Smooth muscle cell (in vitro differentiated cells): ENCODE data around the gene ARID1B. TPM values are rescaled to one million over a fixed set of nuclear protein-coding genes. Genes with fewer than 3 reads are reported as not detected.

Experiments used
- DNase-seq: peaks from one replicate; lab custom pipeline; 2025; ENCODE audit not compliant: unreplicated experiment; lab: John Stamatoyannopoulos, UW
- H2AFZ ChIP-seq: fragments of 200-600 bp; sonication (generic); 2 replicates; pipeline ENCODE4 v1.6.0; 2016; ENCODE audit warnings: antibody characterized with exemption, low read depth, mild to moderate bottlenecking
- H3F3A ChIP-seq: fragments of 200-600 bp; sonication (generic); 2 replicates; pipeline ENCODE4 v1.6.0; 2017; ENCODE audit warnings: antibody characterized with exemption, low read depth
- H3K27ac ChIP-seq: fragments of 200-600 bp; sonication (generic); 2 replicates; pipeline ENCODE4 v1.5.1; 2016; ENCODE audit warnings: low read depth, mild to moderate bottlenecking
- H3K27me3 ChIP-seq: fragments of 200-600 bp; sonication (generic); 2 replicates; pipeline ENCODE4 v1.6.1; 2016; ENCODE audit warnings: low read depth, mild to moderate bottlenecking
- H3K36me3 ChIP-seq: fragments of 200-600 bp; sonication (generic); 2 replicates; pipeline ENCODE4 v1.5.1; 2016; ENCODE audit warnings: low read depth
- H3K4me1 ChIP-seq: fragments of 200-600 bp; sonication (generic); 2 replicates; pipeline ENCODE4 v1.5.1; 2016; ENCODE audit warnings: low read depth
- H3K4me2 ChIP-seq: fragments of 200-600 bp; sonication (generic); 2 replicates; pipeline ENCODE4 v1.6.0; 2016; ENCODE audit warnings: mild to moderate bottlenecking
- H3K4me3 ChIP-seq: fragments of 200-600 bp; sonication (generic); 2 replicates; pipeline ENCODE4 v1.5.1; 2016; ENCODE audit warnings: mild to moderate bottlenecking
- H3K79me2 ChIP-seq: fragments of 200-600 bp; sonication (generic); 2 replicates; pipeline ENCODE4 v1.6.0; 2016; ENCODE audit warnings: low read depth, mild to moderate bottlenecking
- H3K9ac ChIP-seq: fragments of 200-600 bp; sonication (generic); 2 replicates; pipeline ENCODE4 v1.6.0; 2016; ENCODE audit warnings: low read depth
- H3K9me3 ChIP-seq: fragments of 200-600 bp; sonication (generic); replicated peaks from 2 replicates; pipeline ENCODE4 v1.5.1; 2016; ENCODE audit warnings: low read depth
- H4K20me1 ChIP-seq: fragments of 200-600 bp; sonication (generic); 2 replicates; pipeline ENCODE4 v1.6.0; 2016; ENCODE audit warnings: low read depth
- WGBS: methylation state at CpG from one replicate; pipeline ENCODE4 v1.1.7; 2016; ENCODE audit warnings: low lambda C conversion rate; 5-methylcytosine and 5-hydroxymethylcytosine counted together
- polyA plus RNA-seq: library from polyadenylated mRNA; unstranded; fragments of >200 nt; fragmentation: Nextera tagmentation; extraction: Ambion mirVana; gene quantifications from 2 replicates; pipeline ENCODE4 v1.2.1, GENCODE V29; 2016
- total RNA-seq: library from RNA; depleted of rRNA; stranded (reverse); fragments of >200 nt; gene quantifications from 2 replicates; pipeline ENCODE4 v1.2.3, GENCODE V29; 2014
- TF ChIP-seq, protein P1 (sequence below): fragments of 200-600 bp; sonication (generic); IDR thresholded peaks from 2 replicates; pipeline ENCODE4 v1.5.1; 2017; ENCODE audit warnings: borderline replicate concordance, mild to moderate bottlenecking, antibody characterized with exemption; ENCODE audit not compliant: insufficient read depth, poor library complexity, severe bottlenecking

ARID1B gene
- total and polyA plus RNA-seq, 2 experiments from 2014 or later: 30.1 to 65.4 TPM

DNA sequence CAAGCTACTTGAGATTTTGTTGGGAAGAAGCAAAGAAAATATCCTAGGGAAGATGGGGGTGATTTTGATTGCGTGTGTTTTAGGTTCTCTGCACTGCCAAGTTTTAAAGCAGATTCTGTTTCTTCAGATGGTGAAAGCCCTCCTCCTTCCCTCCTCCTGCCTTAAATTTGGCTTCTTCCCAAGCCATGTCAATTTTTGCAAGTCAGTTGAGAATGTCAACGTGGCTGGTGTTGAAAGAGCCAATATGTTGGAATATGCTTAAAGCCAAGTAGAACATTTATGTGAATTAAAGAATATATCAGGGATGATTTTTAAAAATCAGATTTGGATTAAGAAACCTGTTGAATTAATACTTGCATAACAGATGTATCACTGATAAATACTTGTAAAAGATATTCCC, 270.8 kb downstream of the ARID1B start:
- Histone ChIP-seq H3K4me2 (no peak overlapping the region), H3K9ac (no peak overlapping the region), H4K20me1 (peaks cover 38% of the 10 kb centered on the region), H3K27me3 (no peaks in the 10 kb centered on the region), H3F3A (no peaks in the 10 kb centered on the region), H3K9me3 (no peaks in the 10 kb centered on the region), H3K4me3 (no peak overlapping the region), H3K27ac (no peak overlapping the region), H3K36me3 (no peaks in the 10 kb centered on the region), H3K79me2 (peaks cover 64% of the 10 kb centered on the region), H3K4me1 (peaks cover 2% of the 10 kb centered on the region), H2AFZ (no peak overlapping the region)
- TF ChIP-seq, protein P1, sequence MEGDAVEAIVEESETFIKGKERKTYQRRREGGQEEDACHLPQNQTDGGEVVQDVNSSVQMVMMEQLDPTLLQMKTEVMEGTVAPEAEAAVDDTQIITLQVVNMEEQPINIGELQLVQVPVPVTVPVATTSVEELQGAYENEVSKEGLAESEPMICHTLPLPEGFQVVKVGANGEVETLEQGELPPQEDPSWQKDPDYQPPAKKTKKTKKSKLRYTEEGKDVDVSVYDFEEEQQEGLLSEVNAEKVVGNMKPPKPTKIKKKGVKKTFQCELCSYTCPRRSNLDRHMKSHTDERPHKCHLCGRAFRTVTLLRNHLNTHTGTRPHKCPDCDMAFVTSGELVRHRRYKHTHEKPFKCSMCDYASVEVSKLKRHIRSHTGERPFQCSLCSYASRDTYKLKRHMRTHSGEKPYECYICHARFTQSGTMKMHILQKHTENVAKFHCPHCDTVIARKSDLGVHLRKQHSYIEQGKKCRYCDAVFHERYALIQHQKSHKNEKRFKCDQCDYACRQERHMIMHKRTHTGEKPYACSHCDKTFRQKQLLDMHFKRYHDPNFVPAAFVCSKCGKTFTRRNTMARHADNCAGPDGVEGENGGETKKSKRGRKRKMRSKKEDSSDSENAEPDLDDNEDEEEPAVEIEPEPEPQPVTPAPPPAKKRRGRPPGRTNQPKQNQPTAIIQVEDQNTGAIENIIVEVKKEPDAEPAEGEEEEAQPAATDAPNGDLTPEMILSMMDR: no peak
- 88% methylated on average over 2 of the region's 2 CpGs for WGBS
- no peak for DNase-seq

DNA sequence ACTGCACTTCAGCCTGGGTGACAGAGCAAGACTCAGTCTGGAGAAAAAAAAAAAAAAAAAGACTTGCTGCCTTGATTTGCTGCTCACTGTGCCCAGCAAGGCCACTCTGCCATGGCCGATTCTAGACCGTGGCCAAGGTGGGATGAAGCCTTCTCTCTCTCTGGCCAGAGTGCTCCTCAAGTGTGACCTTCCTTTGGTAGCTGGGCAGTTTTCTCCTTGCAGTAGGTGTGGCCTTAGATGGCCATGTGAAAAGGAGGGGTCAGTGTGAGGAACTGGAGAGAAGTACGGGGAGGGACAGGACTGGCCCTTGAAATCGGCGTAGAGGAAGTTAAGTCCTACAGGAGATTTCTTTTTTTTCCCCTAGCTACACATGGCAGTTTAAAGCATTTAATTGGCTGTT, 272.0 kb downstream of the ARID1B start:
- peaks cover 61% of the 10 kb centered on the region for H3K79me2 ChIP-seq
- H3K36me3 ChIP-seq: no peaks in the 10 kb centered on the region
- TF ChIP-seq, protein P1: no peak
- H3K27ac ChIP-seq: no peak overlapping the region
- H3K9me3 ChIP-seq: no peaks in the 10 kb centered on the region
- no peak overlapping the region for H3K4me3 ChIP-seq
- H2AFZ ChIP-seq: no peak overlapping the region
- H3F3A ChIP-seq: no peaks in the 10 kb centered on the region
- H3K4me1 ChIP-seq: peaks cover 2% of the 10 kb centered on the region
- H4K20me1 ChIP-seq: peaks cover 50% of the 10 kb centered on the region
- H3K27me3 ChIP-seq: no peaks in the 10 kb centered on the region
- H3K4me2 ChIP-seq: no peak overlapping the region
- H3K9ac ChIP-seq: no peak overlapping the region
- no peak for DNase-seq
- 100% methylated on average over 5 of the region's 5 CpGs for WGBS

DNA sequence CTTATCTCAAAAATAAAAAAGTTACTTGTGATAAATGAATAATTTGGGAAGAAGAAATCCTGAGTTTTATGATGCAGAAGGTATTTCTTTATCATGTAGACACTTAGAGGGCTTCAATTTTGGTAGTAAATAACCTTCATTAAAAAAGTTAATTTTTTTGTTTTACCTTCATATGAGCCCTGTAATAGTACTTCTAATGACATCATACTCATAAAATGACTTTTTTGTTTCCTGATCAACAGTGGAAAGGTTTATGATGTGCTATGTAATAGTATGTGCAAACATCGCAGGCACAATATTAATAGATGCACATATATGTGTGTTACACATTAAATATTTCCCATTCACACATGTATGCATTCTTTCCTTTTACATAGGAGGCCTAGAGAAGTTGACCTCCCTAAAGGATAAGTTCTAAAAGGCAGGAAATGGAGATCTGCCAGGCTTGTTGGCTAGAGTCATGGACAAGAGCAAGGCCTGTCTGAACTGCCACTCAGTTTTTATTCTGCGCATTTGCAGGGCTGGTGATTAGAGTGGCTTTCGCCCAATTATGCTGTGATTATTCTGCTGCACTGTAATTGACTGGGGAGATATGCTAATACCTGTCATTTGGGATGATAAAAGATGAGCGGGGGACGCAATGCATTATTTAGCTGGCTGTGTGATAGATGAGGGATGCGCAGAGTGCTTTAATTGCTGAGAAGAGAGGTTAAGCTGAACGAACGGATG, 273.5 kb downstream of the ARID1B start:
- Histone ChIP-seq H3K27me3 (no peaks in the 10 kb centered on the region), H3K36me3 (no peaks in the 10 kb centered on the region), H3K9me3 (no peaks in the 10 kb centered on the region), H3K27ac (no peak overlapping the region), H3K4me1 (no peaks in the 10 kb centered on the region), H3K4me3 (no peak overlapping the region), H3K9ac (no peak overlapping the region), H2AFZ (no peak overlapping the region), H3K79me2 (peaks cover 51% of the 10 kb centered on the region), H4K20me1 (peaks cover 58% of the 10 kb centered on the region), H3F3A (no peaks in the 10 kb centered on the region), H3K4me2 (no peak overlapping the region)
- 86% methylated on average over 8 of the region's 8 CpGs for WGBS
- TF ChIP-seq, protein P1: no peak
- DNase-seq: no peak

DNA sequence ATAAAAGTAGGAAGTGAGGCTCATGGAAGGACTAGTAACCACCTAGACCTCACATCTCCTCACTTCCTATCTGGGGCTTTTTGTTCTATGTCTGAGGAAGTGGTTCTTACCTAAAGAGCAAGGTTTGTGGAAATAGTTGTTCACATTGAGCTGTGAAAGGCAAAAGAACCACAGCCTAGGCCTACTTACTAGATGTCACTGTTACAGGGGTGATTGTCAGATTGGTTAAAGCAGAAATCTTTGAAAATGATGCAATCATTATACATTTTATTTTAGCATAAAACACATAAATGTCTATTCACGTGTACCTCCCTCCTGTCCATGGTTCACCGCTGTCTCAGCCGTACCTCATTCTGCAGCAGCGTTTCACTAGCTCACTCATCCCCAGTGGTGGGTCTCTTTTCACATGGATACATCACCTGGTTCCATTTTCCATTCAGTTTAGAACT, 277.4 kb downstream of the ARID1B start:
- no peak overlapping the region for H3K27ac ChIP-seq
- no peak overlapping the region for H3K4me2 ChIP-seq
- peaks cover 58% of the 10 kb centered on the region for H4K20me1 ChIP-seq
- no peak overlapping the region for H3K4me3 ChIP-seq
- DNase-seq: no peak
- TF ChIP-seq, protein P1: no peak
- H3K9ac ChIP-seq: no peak overlapping the region
- peaks cover 59% of the 10 kb centered on the region for H3K79me2 ChIP-seq
- H2AFZ ChIP-seq: no peak overlapping the region
- no peaks in the 10 kb centered on the region for H3F3A ChIP-seq
- no peaks in the 10 kb centered on the region for H3K27me3 ChIP-seq
- H3K36me3 ChIP-seq: no peaks in the 10 kb centered on the region
- H3K4me1 ChIP-seq: peaks cover 8% of the 10 kb centered on the region
- H3K9me3 ChIP-seq: no peaks in the 10 kb centered on the region
- WGBS: 96% methylated on average over 4 of the region's 4 CpGs
